Measurements from ENCODE around the gene TBL2. TPM values are rescaled to one million over a fixed set of nuclear protein-coding genes. Genes with fewer than 3 reads are reported as not detected.
"Not testable (repeated sequence)": the region's sequence is repeated elsewhere in the genome, so short reads cannot be mapped to it uniquely, and the experiment has no call there.

TBL2 gene
- total RNA-seq, 4 donors from 2014 or later, result 14.4 to 32.9 (median 22.0) TPM

GRCh38 chr7:73556208-73557107 is 21.9 kb downstream of the TBL2 start:
- TF ChIP-seq, protein P1, sequence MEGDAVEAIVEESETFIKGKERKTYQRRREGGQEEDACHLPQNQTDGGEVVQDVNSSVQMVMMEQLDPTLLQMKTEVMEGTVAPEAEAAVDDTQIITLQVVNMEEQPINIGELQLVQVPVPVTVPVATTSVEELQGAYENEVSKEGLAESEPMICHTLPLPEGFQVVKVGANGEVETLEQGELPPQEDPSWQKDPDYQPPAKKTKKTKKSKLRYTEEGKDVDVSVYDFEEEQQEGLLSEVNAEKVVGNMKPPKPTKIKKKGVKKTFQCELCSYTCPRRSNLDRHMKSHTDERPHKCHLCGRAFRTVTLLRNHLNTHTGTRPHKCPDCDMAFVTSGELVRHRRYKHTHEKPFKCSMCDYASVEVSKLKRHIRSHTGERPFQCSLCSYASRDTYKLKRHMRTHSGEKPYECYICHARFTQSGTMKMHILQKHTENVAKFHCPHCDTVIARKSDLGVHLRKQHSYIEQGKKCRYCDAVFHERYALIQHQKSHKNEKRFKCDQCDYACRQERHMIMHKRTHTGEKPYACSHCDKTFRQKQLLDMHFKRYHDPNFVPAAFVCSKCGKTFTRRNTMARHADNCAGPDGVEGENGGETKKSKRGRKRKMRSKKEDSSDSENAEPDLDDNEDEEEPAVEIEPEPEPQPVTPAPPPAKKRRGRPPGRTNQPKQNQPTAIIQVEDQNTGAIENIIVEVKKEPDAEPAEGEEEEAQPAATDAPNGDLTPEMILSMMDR (IDR thresholded peaks at IDR 0.05 in 4 of 5, conservative IDR thresholded peaks at IDR 0.05 in 1 of 5), result no peak
- TF ChIP-seq POLR2A (IDR thresholded peaks at IDR 0.05), result no peak
- peaks cover 25 to 33% of the 10 kb centered on the region in 2 donors for H3K4me1 ChIP-seq
- peaks cover 0 to 18% of the 10 kb centered on the region in 2 donors for H3K36me3 ChIP-seq
- DNase-seq (no peak), ATAC-seq (no peak)
- intact Hi-C loops (cut with DNase I; ENCODE audit: low total_unique reads), result loop anchor here (1.0 to 10.0 kb wide), 7 partner anchors 22 to 618 kb away; partner anchors contain the start of genes ABHD11, BAZ1B, EIF4H and TBL2
- no peaks in the 10 kb centered on the region for H3K27me3 ChIP-seq
- H3K27ac ChIP-seq, result peak overlapping the region; percentile 92 to 99 (median 98)
- H3K4me3 ChIP-seq, result peak overlapping the region; percentile 70 to 93 (median 75)
- H3K9me3 ChIP-seq, result no peaks in the 10 kb centered on the region
- in situ Hi-C loops (cut with MboI; ENCODE audit: low sequenced_read_pairs in 4 of 4), result no loop called here

DNA sequence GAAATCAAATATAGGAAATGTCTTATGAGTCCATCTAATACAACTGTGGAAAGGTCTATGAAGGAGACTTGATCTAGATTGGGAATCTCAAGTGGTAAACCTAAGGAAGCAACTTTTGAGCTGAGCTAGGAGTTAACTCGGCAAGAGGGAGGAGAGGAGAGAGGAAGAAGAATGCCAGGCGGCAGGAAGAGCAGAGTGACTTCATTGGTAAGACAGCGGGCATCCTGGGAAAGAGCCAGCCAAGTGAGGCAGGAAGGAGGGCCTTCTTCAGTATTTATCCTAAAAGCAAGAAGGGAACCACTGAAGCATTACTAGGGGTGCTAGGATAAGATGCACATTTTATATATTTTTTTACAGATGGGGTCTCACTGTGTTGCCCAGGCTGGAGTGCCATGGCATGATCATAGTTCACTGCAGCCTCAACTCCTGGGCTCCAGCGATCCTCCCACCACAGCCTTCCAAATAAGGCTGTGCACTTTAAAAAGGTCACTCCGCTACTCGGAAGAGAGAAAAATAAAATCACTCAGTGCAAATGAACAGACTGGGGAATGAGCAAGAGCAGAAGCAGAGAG is 22.9 kb downstream of the TBL2 start:
- Histone ChIP-seq H3K9me3 (no peaks in the 10 kb centered on the region), H3K4me3 (peak overlapping the region; percentile 70 to 93 (median 75)), H3K27me3 (no peaks in the 10 kb centered on the region), H3K4me1 (peaks cover 25 to 31% of the 10 kb centered on the region in 2 donors), H3K27ac (peak overlapping the region; percentile 92 to 99 (median 98)), H3K36me3 (peaks cover 0 to 25% of the 10 kb centered on the region in 2 donors)
- DNase-seq, result no peak
- intact Hi-C loops (cut with DNase I; ENCODE audit: low total_unique reads) (loop anchor here (5.0 to 10.0 kb wide), 3 partner anchors 158 to 619 kb away; partner anchors contain the start of genes ABHD11 and EIF4H), in situ Hi-C loops (cut with MboI; ENCODE audit: low sequenced_read_pairs in 4 of 4) (no loop called here)
- ATAC-seq, result no peak
- TF ChIP-seq POLR2A (IDR thresholded peaks at IDR 0.05), result no peak
- TF ChIP-seq, protein P1 (IDR thresholded peaks at IDR 0.05 in 4 of 5, conservative IDR thresholded peaks at IDR 0.05 in 1 of 5), result no peak

GRCh38 chr7:73550093-73550492 is 28.3 kb downstream of the TBL2 start:
- H3K27ac ChIP-seq, result peak overlapping the region; percentile 1 to 68 (median 14)

GRCh38 chr7:73549176-73549575 is 29.2 kb downstream of the TBL2 start:
- H3K36me3 ChIP-seq, result peaks cover 0 to 35% of the 10 kb centered on the region in 2 donors
- no peak overlapping the region for H3K4me3 ChIP-seq
- TF ChIP-seq, protein P1 (IDR thresholded peaks at IDR 0.05 in 4 of 5, conservative IDR thresholded peaks at IDR 0.05 in 1 of 5), result no peak
- no peak for TF ChIP-seq POLR2A (IDR thresholded peaks at IDR 0.05)
- H3K27ac ChIP-seq, result peak overlapping the region; percentile 1 to 68 (median 15)
- in situ Hi-C loops (cut with MboI; ENCODE audit: low sequenced_read_pairs in 4 of 4), result no loop called here
- peaks cover 5 to 7% of the 10 kb centered on the region in 2 donors for H3K4me1 ChIP-seq
- ATAC-seq, result no peak
- intact Hi-C loops (cut with DNase I; ENCODE audit: low total_unique reads), result no loop called here
- DNase-seq, result no peak
- no peaks in the 10 kb centered on the region for H3K9me3 ChIP-seq
- H3K27me3 ChIP-seq, result no peaks in the 10 kb centered on the region

More at GRCh38 chr7:73550093-73550492, 28.3 kb downstream of the TBL2 start:
- Histone ChIP-seq H3K4me1 (peaks cover 9 to 16% of the 10 kb centered on the region in 2 donors), H3K36me3 (peaks cover 0 to 35% of the 10 kb centered on the region in 2 donors)
- peak in 1 of 2 donors; percentile 59 for DNase-seq
- H3K9me3 ChIP-seq; H3K4me3 ChIP-seq; in situ Hi-C loops (cut with MboI; ENCODE audit: low sequenced_read_pairs in 4 of 4); H3K27me3 ChIP-seq: not testable (repeated sequence)
- intact Hi-C loops (cut with DNase I; ENCODE audit: low total_unique reads), result loop anchor here (10.0 kb wide), 1 partner anchor 625 kb away; the partner anchor contains the start of gene EIF4H
- ATAC-seq, result peak in 1 of 2 donors; percentile 41

GRCh38 chr7:73547841-73548240 is 30.5 kb downstream of the TBL2 start:
- DNase-seq (no peak), ATAC-seq (no peak)
- H3K27me3 ChIP-seq, result no peaks in the 10 kb centered on the region
- intact Hi-C loops (cut with DNase I; ENCODE audit: low total_unique reads) (no loop called here), in situ Hi-C loops (cut with MboI; ENCODE audit: low sequenced_read_pairs in 4 of 4) (no loop called here)
- H3K36me3 ChIP-seq, result peaks cover 0 to 44% of the 10 kb centered on the region in 2 donors
- H3K4me3 ChIP-seq, result no peak overlapping the region
- no peak overlapping the region for H3K27ac ChIP-seq
- TF ChIP-seq, protein P1 (IDR thresholded peaks at IDR 0.05 in 4 of 5, conservative IDR thresholded peaks at IDR 0.05 in 1 of 5), result no peak
- TF ChIP-seq POLR2A (IDR thresholded peaks at IDR 0.05), result no peak
- peaks cover 5 to 6% of the 10 kb centered on the region in 2 donors for H3K4me1 ChIP-seq
- H3K9me3 ChIP-seq, result no peaks in the 10 kb centered on the region
